Fibroblast of gingiva (primary cell): ENCODE results near the gene SEC14L2.
A peak's percentile ranks its signal among the peaks of the same experiment; 100 is the strongest.

ENCODE experiments used
- DNase-seq: peaks from one replicate; pipeline ENCODE4 v3.0.0-alpha.2; 2011; ENCODE audit warnings: low read depth

Gene SEC14L2

GRCh38 chr22:30396871-30397655, at the start of gene SEC14L2:
TSS of gene SEC14L2 (plus strand) at chr22:30397018. CDS start at chr22:30397117, 99 bp downstream.
- peak; percentile 43 for DNase-seq

- DNase-seq, result no peak
Observed at GRCh38 chr22:30347255-30347892, 49.4 kb upstream of the SEC14L2 start.

- DNase-seq, result no peak
Observed at GRCh38 chr22:30348404-30348803, 48.4 kb upstream of the SEC14L2 start.

- DNase-seq, result peak; percentile 78
Observed at GRCh38 chr22:30348809-30349208, 48.0 kb upstream of the SEC14L2 start.

GRCh38 chr22:30351226-30351625, 45.6 kb upstream of the SEC14L2 start:
- peak; percentile 47 for DNase-seq

GRCh38 chr22:30354644-30355043, 42.2 kb upstream of the SEC14L2 start:
- DNase-seq, result no peak

- peak; percentile 87 for DNase-seq
Observed at GRCh38 chr22:30356449-30357235, 40.2 kb upstream of the SEC14L2 start, which contains the start of the genes CCDC157 and SF3A1. TSS of gene CCDC157 (plus strand) at chr22:30357007. CDS start at chr22:30366001, 8,994 bp downstream. TSS of gene SF3A1 (minus strand) at chr22:30356894. CDS start at chr22:30356792, 102 bp downstream.

- DNase-seq, result no peak
Observed at GRCh38 chr22:30357236-30357570, 39.6 kb upstream of the SEC14L2 start.

GRCh38 chr22:30357650-30358215, 39.1 kb upstream of the SEC14L2 start:
- DNase-seq, result no peak

- DNase-seq, result no peak
Observed at GRCh38 chr22:30358541-30358940, 38.3 kb upstream of the SEC14L2 start.

- DNase-seq, result no peak
Observed at GRCh38 chr22:30361916-30362650, 34.7 kb upstream of the SEC14L2 start.

GRCh38 chr22:30362651-30363281, 34.1 kb upstream of the SEC14L2 start:
- no peak for DNase-seq

- DNase-seq, result no peak
Observed at GRCh38 chr22:30365891-30366290, 30.9 kb upstream of the SEC14L2 start.

- no peak for DNase-seq
Observed at GRCh38 chr22:30368420-30368819, 28.4 kb upstream of the SEC14L2 start.

- DNase-seq, result no peak
Observed at GRCh38 chr22:30370641-30371230, 26.1 kb upstream of the SEC14L2 start.

- no peak for DNase-seq
Observed at GRCh38 chr22:30371321-30371720, 25.5 kb upstream of the SEC14L2 start.

- no peak for DNase-seq
Observed at GRCh38 chr22:30371981-30372380, 24.8 kb upstream of the SEC14L2 start.

GRCh38 chr22:30372915-30373314, 23.9 kb upstream of the SEC14L2 start:
- no peak for DNase-seq

- DNase-seq, result no peak
Observed at GRCh38 chr22:30373331-30374325, 23.2 kb upstream of the SEC14L2 start.
